NCI-H82 treated with DMSO at 0.1 percent for 48 hours (cell line): ENCODE results near the gene ZP1.

Experiments used
- DNase-seq: peaks from one replicate; lab custom pipeline; 2025; ENCODE audit not compliant: unreplicated experiment; lab: John Stamatoyannopoulos, UW

Gene ZP1

GRCh38 chr11:60874421-60875365 is 7.4 kb downstream of the ZP1 start:
- no peak for DNase-seq

- DNase-seq: no peak
These were observed 8.2 kb downstream of the ZP1 start for GRCh38 chr11:60875366-60876167.

- DNase-seq: no peak
These were observed 8.8 kb downstream of the ZP1 start for GRCh38 chr11:60876168-60876485.

GRCh38 chr11:60878245-60879101 is 11.1 kb downstream of the ZP1 start:
- no peak for DNase-seq

GRCh38 chr11:60879104-60879503 is 11.8 kb downstream of the ZP1 start:
- DNase-seq: no peak

GRCh38 chr11:60879971-60880588 is 12.7 kb downstream of the ZP1 start:
- DNase-seq: no peak

GRCh38 chr11:60880643-60881282 is 13.4 kb downstream of the ZP1 start:
- DNase-seq: no peak

GRCh38 chr11:60887556-60887955 is 20.2 kb downstream of the ZP1 start:
- DNase-seq: no peak

- DNase-seq: no peak
These were observed 22.5 kb downstream of the ZP1 start for GRCh38 chr11:60889869-60890311.

GRCh38 chr11:60890696-60891095 is 23.4 kb downstream of the ZP1 start:
- no peak for DNase-seq

- DNase-seq: no peak
These were observed 23.9 kb downstream of the ZP1 start for GRCh38 chr11:60891103-60891741.

- DNase-seq: no peak
These were observed 28.3 kb downstream of the ZP1 start for GRCh38 chr11:60895687-60896086.

- no peak for DNase-seq
These were observed 30.2 kb downstream of the ZP1 start for GRCh38 chr11:60897496-60897895.

GRCh38 chr11:60899046-60899936 is 31.9 kb downstream of the ZP1 start:
- no peak for DNase-seq

- no peak for DNase-seq
These were observed 32.6 kb downstream of the ZP1 start for GRCh38 chr11:60899977-60900376.

- DNase-seq: no peak
These were observed 33.5 kb downstream of the ZP1 start for GRCh38 chr11:60900673-60901404.

GRCh38 chr11:60902625-60903024 is 35.3 kb downstream of the ZP1 start:
- no peak for DNase-seq

GRCh38 chr11:60905047-60905446 is 37.7 kb downstream of the ZP1 start:
- no peak for DNase-seq
